ENCODE data around the gene SPRR1A.

The SPRR1A gene

GRCh38 chr1:153032677-153033308 lies 48.9 kb downstream of the SPRR1A start:
- no peak for DNase-seq

GRCh38 chr1:153035211-153035610 lies 51.3 kb downstream of the SPRR1A start:
- no peak for DNase-seq
